ENCODE measurements around the gene KCNJ4. TPM values are rescaled to one million over a fixed set of nuclear protein-coding genes. Genes with fewer than 3 reads are reported as not detected.

The KCNJ4 gene
- total RNA-seq, 1 experiment from 2014 or later: 0.18 TPM

DNA sequence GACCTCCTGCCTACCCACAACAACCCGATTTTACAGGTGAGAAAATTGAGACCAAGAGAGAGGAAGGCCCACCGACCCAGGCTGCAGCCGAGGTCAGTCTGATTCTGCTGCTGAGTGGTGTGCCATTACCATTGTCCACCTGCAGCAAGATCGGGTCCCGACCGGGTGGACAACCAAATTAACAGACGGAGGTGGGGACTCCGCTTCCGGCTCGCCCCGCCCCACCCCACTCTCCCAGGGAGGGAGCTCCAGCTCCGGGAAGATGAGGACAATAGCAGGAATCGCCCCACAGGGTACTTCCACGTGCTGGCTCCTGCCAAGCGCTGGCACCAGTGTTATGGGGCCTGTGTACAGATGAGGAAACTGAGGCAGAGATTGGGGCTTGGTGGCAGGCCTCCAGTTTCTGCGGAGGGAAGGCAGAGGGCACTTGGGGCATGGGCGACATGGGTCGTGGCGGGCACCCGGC lies 12.5 kb upstream of the KCNJ4 start:
- H3K4me1 ChIP-seq (ENCODE audit: control insufficient read depth, insufficient read depth, low read length): no peaks in the 10 kb centered on the region
- no peaks in the 10 kb centered on the region for H3K36me3 ChIP-seq (ENCODE audit: control insufficient read depth, insufficient read depth, low read length)
- H3K9me3 ChIP-seq (ENCODE audit: control insufficient read depth, insufficient read depth, low read depth, low read length): no peaks in the 10 kb centered on the region
- peak; percentile 48; the same call in 1 of the 2 replicates for ATAC-seq
- no peak for DNase-seq (ENCODE audit: low read depth, low spot score)
- H3K4me3 ChIP-seq (ENCODE audit: low read depth in 2 of 2, low read length in 2 of 2): peak overlapping the region; percentile 48 to 59
- peak overlapping the region; percentile 59; the same call in 1 of the 2 replicates for H3K27ac ChIP-seq (ENCODE audit: low read length)
- TF ChIP-seq, protein P1, sequence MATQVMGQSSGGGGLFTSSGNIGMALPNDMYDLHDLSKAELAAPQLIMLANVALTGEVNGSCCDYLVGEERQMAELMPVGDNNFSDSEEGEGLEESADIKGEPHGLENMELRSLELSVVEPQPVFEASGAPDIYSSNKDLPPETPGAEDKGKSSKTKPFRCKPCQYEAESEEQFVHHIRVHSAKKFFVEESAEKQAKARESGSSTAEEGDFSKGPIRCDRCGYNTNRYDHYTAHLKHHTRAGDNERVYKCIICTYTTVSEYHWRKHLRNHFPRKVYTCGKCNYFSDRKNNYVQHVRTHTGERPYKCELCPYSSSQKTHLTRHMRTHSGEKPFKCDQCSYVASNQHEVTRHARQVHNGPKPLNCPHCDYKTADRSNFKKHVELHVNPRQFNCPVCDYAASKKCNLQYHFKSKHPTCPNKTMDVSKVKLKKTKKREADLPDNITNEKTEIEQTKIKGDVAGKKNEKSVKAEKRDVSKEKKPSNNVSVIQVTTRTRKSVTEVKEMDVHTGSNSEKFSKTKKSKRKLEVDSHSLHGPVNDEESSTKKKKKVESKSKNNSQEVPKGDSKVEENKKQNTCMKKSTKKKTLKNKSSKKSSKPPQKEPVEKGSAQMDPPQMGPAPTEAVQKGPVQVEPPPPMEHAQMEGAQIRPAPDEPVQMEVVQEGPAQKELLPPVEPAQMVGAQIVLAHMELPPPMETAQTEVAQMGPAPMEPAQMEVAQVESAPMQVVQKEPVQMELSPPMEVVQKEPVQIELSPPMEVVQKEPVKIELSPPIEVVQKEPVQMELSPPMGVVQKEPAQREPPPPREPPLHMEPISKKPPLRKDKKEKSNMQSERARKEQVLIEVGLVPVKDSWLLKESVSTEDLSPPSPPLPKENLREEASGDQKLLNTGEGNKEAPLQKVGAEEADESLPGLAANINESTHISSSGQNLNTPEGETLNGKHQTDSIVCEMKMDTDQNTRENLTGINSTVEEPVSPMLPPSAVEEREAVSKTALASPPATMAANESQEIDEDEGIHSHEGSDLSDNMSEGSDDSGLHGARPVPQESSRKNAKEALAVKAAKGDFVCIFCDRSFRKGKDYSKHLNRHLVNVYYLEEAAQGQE (IDR thresholded peaks at IDR 0.05; ENCODE audit: insufficient read depth in 1 of 2, low read depth in 2 of 2, low read length in 1 of 2): no peak
- TF ChIP-seq SIN3A (IDR thresholded peaks at IDR 0.05; ENCODE audit: borderline replicate concordance, insufficient read depth, low read depth, low read length): no peak
- BruUV-seq (replicated peaks): no TSS peak
- intact Hi-C loops (cut with micrococcal nuclease; ENCODE audit: unreplicated experiment): no loop called here
- in situ Hi-C loops (cut with HindIII; ENCODE audit: low pct_unique_long_range_greater_than_20kb, low sequenced_read_pairs): no loop called here
- CTCF ChIA-PET: no interaction called here
- POLR2A ChIA-PET: interaction anchor here (0.6 kb wide), 1 partner anchor 35 kb away, joined by 3 read pairs; no protein-coding TSS in a partner anchor
- no peaks in the 10 kb centered on the region for H3K27me3 ChIP-seq (ENCODE audit: control insufficient read depth, insufficient read depth, low read length)

DNA sequence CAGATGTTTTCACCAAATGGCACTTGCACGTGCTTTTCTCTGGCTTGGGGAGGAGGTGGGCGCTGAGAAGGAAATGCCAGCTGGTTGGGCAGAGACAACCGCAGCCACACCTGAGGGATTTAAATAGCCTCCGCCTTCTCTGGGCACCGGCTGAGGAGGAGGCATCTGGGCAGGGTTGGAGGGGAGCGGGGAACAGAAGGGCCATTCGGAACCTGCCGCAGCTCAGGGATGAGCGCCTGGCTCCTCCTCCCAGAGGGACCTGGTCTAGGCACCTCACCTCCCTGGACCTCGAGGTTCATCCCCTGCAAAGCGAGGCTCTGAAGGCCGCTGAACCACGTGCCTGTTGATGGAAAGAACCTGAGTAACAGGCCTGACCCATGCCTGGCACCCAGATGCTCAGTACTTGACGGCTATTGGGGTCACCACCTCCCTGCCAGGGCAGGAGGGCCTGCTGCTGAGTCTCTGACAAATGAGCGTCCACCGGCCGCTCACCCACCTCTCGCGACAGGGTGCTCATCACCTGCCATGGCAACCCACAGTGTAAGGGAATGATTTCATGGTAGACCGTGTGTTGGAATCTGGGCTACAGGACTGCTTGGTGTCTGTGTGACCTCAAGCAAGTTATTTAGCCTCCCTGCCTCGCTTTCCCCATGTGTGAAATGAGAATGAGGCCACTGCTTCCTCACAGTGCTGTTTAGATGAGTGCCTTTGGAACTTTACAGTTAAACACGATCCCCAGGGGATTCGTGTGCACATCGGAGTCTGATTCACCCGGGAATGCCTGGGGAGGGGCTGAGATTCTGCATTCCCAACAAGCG lies 10.9 kb upstream of the KCNJ4 start:
- POLR2A ChIA-PET: interaction anchor here (0.7 kb wide), 1 partner anchor 15 kb away, joined by 3 read pairs; no protein-coding TSS in a partner anchor
- H3K27ac ChIP-seq (ENCODE audit: low read length): no peak overlapping the region
- BruUV-seq (replicated peaks): no TSS peak
- H3K36me3 ChIP-seq (ENCODE audit: control insufficient read depth, insufficient read depth, low read length): no peaks in the 10 kb centered on the region
- in situ Hi-C loops (cut with HindIII; ENCODE audit: low pct_unique_long_range_greater_than_20kb, low sequenced_read_pairs): no loop called here
- H3K27me3 ChIP-seq (ENCODE audit: control insufficient read depth, insufficient read depth, low read length): no peaks in the 10 kb centered on the region
- H3K4me1 ChIP-seq (ENCODE audit: control insufficient read depth, insufficient read depth, low read length): peaks cover 2% of the 10 kb centered on the region; the same call in 1 of the 2 replicates
- CTCF ChIA-PET: no interaction called here
- TF ChIP-seq SIN3A (IDR thresholded peaks at IDR 0.05; ENCODE audit: borderline replicate concordance, insufficient read depth, low read depth, low read length) (no peak), POLR2AphosphoS5 (IDR thresholded peaks at IDR 0.05; ENCODE audit: low read depth, low read length) (no peak), TCF7L2 (IDR thresholded peaks at IDR 0.05; ENCODE audit: low read depth, low read length) (no peak), CTCF (IDR thresholded peaks at IDR 0.05) (no peak)
- TF ChIP-seq, protein P1 (IDR thresholded peaks at IDR 0.05; ENCODE audit: insufficient read depth in 1 of 2, low read depth in 2 of 2, low read length in 1 of 2): no peak
- no peaks in the 10 kb centered on the region for H3K9me3 ChIP-seq (ENCODE audit: control insufficient read depth, insufficient read depth, low read depth, low read length)
- no peak overlapping the region for H3K4me3 ChIP-seq (ENCODE audit: low read depth in 2 of 2, low read length in 2 of 2)
- ATAC-seq: no peak
- intact Hi-C loops (cut with micrococcal nuclease; ENCODE audit: unreplicated experiment): no loop called here
- no peak for DNase-seq (ENCODE audit: low read depth, low spot score)

Measured in Panc1 (cell line).